ENCODE data around the gene STAC3. TPM values are rescaled to one million over a fixed set of nuclear protein-coding genes. Genes with fewer than 3 reads are reported as not detected.

STAC3 gene
- total and polyA plus RNA-seq, 11 donors: 0.47 to 5.7 (median 0.80) TPM; not detected in 1

DNA sequence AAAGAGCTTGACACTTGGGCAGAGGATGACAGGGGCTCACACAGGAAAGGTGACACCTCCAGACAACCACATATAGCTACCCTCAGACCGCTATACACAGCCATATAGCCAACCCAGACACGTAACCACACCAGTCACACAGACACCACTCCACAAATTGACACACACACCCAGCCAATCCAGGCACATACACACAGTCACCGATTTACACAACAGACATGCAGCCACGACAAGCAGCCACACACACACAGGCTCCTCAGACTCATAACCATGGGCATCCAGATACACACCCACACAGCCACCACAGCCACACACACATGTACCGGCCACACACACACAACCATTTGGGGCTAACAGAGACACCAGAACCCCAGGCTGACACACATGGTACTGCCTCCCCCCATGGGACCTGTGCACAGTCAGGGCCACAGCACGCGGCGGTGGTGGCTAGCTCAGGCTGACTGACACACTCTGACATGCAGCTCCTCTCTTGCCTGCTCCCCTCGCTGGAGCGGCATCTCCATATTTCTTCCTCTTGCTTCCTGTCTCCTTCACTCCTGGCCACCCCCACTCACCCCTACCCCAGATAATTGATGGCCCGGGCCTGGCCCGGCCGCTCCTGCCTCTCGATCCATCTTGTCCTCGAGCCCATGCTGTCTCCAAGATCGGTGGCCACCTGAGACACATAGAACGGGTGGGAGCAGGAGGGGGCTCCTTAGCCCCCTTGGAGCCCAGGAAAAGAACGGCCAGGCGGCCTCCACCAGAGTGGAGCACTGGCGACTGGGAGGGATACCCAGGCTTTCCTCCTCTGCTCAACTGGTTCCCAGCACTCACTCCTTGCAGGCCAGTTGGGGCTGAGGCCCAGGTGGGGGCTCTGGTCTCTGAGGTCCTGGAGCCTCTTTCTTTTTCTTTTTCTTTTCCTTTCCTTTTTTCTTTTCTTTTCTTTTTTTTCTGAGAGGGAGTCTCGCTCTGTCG, 27.5 kb downstream of the STAC3 start:
- peaks cover 0 to 28% (median 6%) of the 10 kb centered on the region in 12 donors for H3K4me1 ChIP-seq
- H3K4me3 ChIP-seq: no peak overlapping the region
- no peak overlapping the region for H3K27ac ChIP-seq
- no peaks in the 10 kb centered on the region for H3K36me3 ChIP-seq
- intact Hi-C loops (cut with DNase I): no loop called here
- no peak for ATAC-seq
- WGBS, 4 donors: 58 to 70% (median 66%) methylated on average over 22 of the region's 22 CpGs
- peaks cover 33 to 89% (median 82%) of the 10 kb centered on the region in 9 donors for H3K27me3 ChIP-seq
- no peak for DNase-seq
- H3K9me3 ChIP-seq: no peaks in the 10 kb centered on the region
- TF ChIP-seq, protein P1, sequence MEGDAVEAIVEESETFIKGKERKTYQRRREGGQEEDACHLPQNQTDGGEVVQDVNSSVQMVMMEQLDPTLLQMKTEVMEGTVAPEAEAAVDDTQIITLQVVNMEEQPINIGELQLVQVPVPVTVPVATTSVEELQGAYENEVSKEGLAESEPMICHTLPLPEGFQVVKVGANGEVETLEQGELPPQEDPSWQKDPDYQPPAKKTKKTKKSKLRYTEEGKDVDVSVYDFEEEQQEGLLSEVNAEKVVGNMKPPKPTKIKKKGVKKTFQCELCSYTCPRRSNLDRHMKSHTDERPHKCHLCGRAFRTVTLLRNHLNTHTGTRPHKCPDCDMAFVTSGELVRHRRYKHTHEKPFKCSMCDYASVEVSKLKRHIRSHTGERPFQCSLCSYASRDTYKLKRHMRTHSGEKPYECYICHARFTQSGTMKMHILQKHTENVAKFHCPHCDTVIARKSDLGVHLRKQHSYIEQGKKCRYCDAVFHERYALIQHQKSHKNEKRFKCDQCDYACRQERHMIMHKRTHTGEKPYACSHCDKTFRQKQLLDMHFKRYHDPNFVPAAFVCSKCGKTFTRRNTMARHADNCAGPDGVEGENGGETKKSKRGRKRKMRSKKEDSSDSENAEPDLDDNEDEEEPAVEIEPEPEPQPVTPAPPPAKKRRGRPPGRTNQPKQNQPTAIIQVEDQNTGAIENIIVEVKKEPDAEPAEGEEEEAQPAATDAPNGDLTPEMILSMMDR (IDR thresholded peaks at IDR 0.05): no peak
- TF ChIP-seq POLR2A (IDR thresholded peaks at IDR 0.05): no peak

DNA sequence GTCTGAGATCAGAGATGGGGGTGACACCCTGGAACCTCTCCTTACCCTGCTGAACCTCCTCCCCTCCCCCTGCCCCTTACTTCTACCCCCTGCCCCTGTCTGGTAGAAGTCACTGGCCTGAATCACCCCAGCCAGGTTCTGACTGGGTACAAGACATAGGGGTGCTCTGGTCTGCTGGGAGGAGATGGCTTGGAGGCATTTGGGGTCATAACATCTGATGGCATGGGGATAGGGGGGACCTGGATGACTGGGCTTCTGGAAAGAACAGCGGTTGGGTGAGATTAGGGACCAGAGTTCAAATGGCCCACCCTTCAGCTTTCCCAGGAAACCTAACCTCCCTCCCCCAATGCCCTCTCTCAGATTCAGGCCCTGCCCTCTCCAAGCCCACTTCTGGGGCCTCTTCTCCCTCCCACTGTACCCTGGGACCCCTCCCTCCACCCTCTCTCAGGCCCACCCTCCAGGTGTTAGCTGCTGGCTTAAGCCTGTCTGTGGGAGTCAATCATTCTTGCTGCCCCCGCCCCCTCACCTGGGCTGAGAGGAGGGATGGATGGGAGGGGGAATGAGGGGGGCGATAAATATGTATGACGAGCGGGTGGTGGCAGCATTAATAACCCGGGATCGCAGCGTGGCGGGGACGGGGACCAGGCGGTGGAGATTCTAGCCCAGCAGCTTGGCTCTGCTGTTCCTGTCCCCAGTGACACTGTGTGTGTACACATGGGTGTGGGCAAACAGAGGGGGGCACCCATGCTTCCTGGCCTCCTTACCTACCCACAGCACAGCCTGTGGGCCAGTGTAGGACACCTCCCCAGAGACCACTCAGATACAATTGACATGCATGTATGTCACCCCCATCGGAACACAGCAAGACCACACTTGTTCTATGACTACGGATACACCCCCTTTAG, 28.4 kb downstream of the STAC3 start:
- H3K27me3 ChIP-seq: peaks cover 34 to 97% (median 88%) of the 10 kb centered on the region in 9 donors
- WGBS, 4 donors: 40 to 61% (median 55%) methylated on average over 13 of the region's 13 CpGs
- no peak for ATAC-seq

DNA sequence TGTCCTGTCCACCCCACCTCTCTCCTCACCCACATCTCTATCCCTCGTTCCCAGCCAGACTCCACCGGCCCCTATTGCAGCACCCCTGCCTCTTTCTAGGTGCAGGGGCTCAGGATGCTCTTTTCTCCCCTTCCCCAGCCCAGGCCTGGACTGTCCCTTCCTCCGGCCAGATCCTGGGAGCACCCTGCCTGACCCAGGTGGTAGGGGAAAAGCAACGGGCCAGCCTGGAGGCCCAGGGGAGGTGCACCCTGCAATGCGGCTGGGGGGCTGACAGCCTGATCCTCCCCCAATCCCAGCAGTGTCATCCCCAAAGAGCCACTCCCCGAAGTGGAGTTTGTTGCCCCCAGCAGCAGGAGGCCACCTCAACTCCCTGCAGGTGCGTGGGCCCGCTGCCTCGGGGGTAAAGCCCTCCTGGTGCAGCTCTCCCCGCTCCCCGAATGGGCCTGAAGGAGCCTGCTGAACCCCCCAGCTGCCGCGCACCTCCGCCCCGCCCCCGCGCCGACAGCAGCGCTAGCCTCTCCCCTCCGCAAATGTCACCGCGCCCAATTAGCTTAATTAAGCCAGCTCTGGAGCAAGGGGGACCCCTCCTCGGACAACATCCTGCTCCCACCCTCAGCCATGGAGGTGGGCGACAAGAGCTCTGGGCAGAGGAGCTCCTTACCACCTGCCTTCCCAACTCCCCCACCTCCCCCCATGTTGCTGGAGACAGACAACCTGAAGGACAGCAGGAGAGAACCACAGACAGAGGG, 29.6 kb downstream of the STAC3 start:
- no peak for TF ChIP-seq POLR2A (IDR thresholded peaks at IDR 0.05)
- TF ChIP-seq, protein P1 (IDR thresholded peaks at IDR 0.05): no peak
- no peak for ATAC-seq
- DNase-seq: no peak
- H3K36me3 ChIP-seq: no peaks in the 10 kb centered on the region
- H3K9me3 ChIP-seq: no peaks in the 10 kb centered on the region
- peaks cover 35 to 97% (median 86%) of the 10 kb centered on the region in 9 donors for H3K27me3 ChIP-seq
- H3K27ac ChIP-seq: no peak overlapping the region
- no peak overlapping the region for H3K4me3 ChIP-seq
- H3K4me1 ChIP-seq: peaks cover under 1 to 28% (median 10%) of the 10 kb centered on the region in 12 donors
- intact Hi-C loops (cut with DNase I): no loop called here
- WGBS, 4 donors: 19 to 41% (median 34%) methylated on average over 13 to 24 of the region's 24 CpGs

More for the DNA sequence above, 28.4 kb downstream of the STAC3 start:
- Histone ChIP-seq H3K36me3 (no peaks in the 10 kb centered on the region), H3K27ac (no peak overlapping the region), H3K4me1 (peaks cover 0 to 29% (median 7%) of the 10 kb centered on the region in 12 donors), H3K9me3 (no peaks in the 10 kb centered on the region), H3K4me3 (no peak overlapping the region)
- no peak for TF ChIP-seq POLR2A (IDR thresholded peaks at IDR 0.05)
- TF ChIP-seq, protein P1 (IDR thresholded peaks at IDR 0.05): no peak
- intact Hi-C loops (cut with DNase I): no loop called here
- DNase-seq: no peak

Measured in heart left ventricle (tissue), 16 donors.